GM04503 (cell line): ENCODE results near the gene MAP9.
A peak's percentile ranks its signal among the peaks of the same experiment; 100 is the strongest.
"Not testable (repeated sequence)": the region's sequence is repeated elsewhere in the genome, so short reads cannot be mapped to it uniquely, and the experiment has no call there.

Source experiments
- DNase-seq: peaks from one replicate; pipeline ENCODE4 v3.0.0-alpha.2; 2012; ENCODE audit warnings: low read depth

MAP9 gene

GRCh38 chr4:155376387-155377268 is at the start of gene MAP9:
MAP9 (minus strand) TSS chr4:155376965; CDS start chr4:155375850, 1,115 bp downstream.
- peak; percentile 63 for DNase-seq

- DNase-seq: not testable (repeated sequence)
Measured at GRCh38 chr4:155424778-155425177, 48.0 kb upstream of the MAP9 start.

- DNase-seq: no peak
Measured at GRCh38 chr4:155423671-155424070, 46.9 kb upstream of the MAP9 start.

DNA sequence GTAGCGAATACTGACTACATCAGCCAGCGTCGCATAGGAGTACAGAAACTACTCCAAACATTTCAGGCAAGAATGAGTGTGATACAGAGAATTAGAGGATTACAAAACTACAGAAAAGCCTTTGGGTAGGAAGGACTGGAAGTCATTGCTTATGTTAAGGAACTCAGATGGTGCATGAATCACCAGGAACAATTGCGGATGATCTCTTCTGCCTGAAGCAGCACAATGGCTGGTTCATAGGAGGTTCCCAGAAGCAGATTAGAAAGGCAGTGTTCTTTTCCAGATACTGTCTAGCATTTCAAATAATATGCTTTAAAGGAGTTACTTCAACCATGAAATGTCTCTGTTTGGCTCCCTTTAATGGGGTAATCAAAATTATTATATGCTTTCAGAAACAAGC is 42.5 kb upstream of the MAP9 start:
- DNase-seq: no peak

DNA sequence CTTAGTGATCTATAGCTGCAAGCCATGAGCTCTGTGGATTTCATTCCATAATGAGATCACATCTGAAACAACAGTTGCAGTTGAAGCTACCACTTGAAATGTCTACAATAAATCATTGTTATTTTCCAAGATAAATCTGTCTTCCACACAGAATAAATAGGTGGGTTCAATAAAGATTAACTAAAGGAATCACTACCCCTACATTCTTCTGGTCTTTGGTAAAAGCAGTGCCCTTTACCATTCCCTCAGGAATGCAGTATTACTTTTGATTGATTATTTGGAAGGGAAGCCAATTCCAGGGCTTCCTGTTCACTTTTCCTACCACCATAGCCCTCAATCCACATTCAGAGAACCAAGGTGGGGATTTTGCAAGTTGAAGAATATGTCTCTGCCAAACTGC is 38.9 kb upstream of the MAP9 start:
- DNase-seq: no peak

GRCh38 chr4:155413451-155413850 is 36.7 kb upstream of the MAP9 start:
- DNase-seq: no peak

- DNase-seq: no peak
Measured at GRCh38 chr4:155411546-155411945, 34.8 kb upstream of the MAP9 start.

DNA sequence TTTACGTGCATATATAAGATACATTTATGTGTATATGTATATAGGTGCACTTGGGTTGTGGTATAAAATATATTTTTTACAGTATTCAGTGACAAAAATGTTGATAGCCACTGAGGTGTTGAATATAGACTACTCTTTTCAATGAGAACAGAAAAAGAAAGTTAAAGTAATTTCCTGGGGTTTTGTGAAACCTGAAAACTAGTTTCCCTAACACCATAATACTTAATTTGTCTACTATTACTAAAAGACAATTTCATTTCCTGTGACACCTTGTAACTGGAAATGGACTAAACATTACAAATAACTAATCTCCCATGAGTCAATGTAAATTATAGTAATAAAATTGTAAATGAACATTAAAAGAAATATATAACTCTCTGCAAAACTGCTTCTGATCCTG is 32.0 kb upstream of the MAP9 start:
- no peak for DNase-seq

GRCh38 chr4:155407480-155407879 is 30.7 kb upstream of the MAP9 start:
- DNase-seq: no peak

- DNase-seq: no peak
Measured at GRCh38 chr4:155405059-155405458, 28.3 kb upstream of the MAP9 start.

- DNase-seq: no peak
Measured at GRCh38 chr4:155403886-155404285, 27.1 kb upstream of the MAP9 start.

DNA sequence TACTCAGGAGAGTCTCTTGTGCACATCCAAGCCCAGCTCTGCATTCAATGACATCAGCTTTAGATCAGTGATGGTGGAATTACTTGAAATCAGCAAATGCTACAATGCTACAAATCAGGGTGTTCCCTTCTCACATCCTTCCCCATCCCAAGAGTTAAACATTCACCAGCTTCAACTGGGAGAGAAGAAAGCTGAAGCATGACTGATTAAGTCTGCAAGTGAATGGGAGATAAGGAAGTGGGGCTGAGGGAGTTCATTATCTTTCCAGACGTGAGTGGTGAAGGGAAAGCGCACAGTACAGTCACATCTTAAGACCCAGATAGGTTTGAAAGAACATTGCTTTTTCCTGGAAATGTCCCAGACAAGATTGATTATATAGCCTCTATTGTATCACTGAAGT is 26.2 kb upstream of the MAP9 start:
- DNase-seq: no peak

- DNase-seq: no peak
Measured at GRCh38 chr4:155400893-155401292, 24.1 kb upstream of the MAP9 start.

DNA sequence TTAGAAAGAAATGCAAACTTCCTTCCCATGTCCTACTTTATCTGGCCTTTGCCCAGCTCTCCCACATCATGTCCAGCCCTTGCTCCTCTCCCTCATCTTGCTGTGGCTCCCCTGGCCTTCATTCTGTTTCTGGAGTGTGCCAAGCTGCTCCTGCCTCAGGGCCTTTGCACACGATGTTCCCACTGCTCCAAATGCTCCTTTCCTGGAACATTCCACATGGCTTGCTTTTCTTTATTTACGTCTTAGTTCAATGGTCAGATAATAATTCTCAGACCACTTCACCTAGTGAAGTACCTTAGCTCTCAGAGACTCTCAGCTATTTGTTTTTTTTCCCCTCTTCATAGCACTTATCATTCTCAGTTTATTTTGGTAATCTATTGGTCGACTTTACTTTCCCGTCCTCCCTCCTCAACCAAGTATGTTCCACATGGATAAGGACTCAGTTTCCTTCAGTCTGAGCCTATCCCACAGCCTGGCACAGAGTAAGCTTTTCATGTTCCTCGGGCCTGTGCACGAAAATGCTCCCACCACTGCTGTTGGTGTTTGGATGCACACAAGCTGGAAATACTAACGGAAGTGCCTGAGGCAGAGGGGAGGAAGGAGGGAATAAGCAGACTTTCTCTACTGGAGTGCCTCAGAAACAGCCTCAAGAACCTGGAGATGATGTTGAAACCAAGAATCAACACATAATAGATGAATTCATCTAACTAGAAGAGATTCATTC is 23.4 kb upstream of the MAP9 start:
- no peak for DNase-seq

DNA sequence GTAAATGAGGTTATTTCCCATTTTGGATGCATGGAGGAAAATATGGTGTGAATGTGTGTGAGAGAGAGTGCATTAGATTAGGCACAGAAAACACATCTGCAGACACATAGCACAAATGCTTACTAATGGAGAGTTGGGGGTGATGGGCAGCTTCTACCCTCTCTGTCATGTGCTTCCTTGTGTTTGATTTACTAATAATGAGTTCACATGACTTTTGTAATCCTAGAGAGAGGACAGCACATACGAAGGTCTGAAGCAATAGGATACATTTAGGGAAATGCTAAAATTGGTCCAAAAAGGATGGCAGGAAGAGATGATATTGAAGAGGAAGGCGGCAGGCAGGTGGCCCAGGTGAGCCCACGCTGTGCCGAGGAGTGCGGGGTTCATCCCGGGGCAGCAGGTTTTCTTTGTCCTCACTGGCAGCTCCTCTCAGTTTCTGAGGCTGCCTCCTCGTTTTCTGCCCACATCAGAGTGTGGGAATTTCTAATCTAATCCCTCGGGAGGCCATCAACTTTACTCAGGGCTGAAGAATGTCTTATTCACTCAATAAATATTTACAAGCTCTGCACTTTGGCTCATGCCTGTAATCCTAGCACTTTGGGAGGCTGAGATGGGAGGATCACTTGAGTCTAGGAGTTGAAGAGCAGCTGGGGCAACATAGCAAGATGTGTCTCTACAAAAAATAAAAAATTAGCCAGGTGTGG is 15.9 kb upstream of the MAP9 start:
- DNase-seq: peak; percentile 34

DNA sequence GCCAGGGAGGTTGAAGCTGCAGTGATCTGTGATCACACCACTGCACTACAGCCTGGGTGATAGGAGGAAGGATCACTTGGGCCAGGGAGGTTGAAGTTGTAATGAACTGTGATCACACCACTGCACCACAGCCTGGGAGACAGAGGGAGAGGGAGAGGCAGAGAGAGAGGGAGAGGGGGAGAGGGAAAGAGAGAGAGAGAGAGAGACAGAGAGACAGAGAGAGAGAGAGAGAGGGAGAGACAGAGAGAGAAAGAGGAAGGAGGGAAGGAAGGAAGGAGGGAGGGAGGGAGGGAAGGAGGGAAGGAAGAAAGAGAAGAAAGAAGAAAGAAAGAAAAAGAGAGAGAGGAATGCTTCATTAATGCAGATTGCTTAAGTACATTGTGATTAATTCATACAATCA is 15.2 kb upstream of the MAP9 start:
- DNase-seq: no peak

- no peak for DNase-seq
Measured at GRCh38 chr4:155388162-155388561, 11.4 kb upstream of the MAP9 start.

GRCh38 chr4:155383541-155383940 is 6.8 kb upstream of the MAP9 start:
- no peak for DNase-seq

DNA sequence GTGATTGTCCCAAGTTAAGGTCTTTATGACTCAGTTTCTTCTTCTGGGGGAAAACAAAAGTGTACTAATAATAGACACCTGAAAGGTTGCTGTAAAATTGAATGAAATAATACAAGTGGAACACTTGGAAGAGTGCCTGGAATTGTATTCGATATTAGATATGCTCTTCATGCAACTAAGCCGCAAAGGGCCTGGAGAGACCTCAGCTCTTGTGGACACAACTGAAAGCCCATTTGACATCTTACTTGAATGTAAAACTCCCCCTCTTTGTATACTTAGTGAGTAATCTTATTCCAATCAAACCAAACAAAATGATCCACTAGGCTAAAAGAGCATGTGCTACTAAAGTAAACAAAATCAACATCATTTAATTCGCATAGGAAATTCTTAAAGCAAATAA is 511 bp upstream of the MAP9 start:
- no peak for DNase-seq

- no peak for DNase-seq
Measured at GRCh38 chr4:155371432-155372043, 5.2 kb downstream of the MAP9 start.

- DNase-seq: no peak
Measured at GRCh38 chr4:155367608-155368007, 9.2 kb downstream of the MAP9 start.

DNA sequence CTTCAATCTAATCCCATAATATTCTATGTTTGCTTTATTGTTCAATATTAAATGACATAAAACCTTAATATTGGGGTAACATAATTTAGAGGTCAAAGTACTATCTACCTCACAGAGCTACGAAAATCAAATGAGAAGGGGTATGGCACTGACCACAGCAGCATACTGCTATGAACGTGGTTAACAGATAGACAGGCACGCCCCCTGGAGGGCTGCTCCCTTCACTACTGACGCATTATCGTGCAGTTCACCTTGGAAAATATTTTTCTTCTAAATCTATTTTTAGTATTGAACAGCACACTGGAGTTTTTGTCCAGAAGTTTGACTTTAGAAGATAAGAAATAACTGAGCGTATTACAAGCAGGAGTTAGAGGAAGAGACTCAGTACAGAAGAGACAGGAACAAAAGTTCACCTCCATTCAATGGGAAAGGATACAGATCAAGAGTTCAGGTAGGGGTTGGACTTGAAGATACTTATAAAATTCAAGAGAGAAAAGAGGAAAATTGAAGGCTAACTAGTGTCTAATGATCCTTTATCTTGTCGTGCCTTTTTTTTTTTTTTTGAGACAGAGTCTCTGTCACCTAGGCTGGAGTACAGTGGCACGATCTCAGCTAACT is 22.7 kb downstream of the MAP9 start:
- DNase-seq: no peak
